ENCODE measurements around the gene PRKAG1. TPM values are rescaled to one million over a fixed set of nuclear protein-coding genes. Genes with fewer than 3 reads are reported as not detected.
A peak's percentile ranks its signal among the peaks of the same experiment; 100 is the strongest.

PRKAG1 gene
- total and polyA plus RNA-seq, 4 donors = 15.5 to 31.5 (median 20.9) TPM

GRCh38 chr12:49055092-49055491 lies 36.5 kb upstream of the PRKAG1 start:
- no peak overlapping the region for H3K9ac ChIP-seq (ENCODE audit: low read depth in 1 of 2, low read length in 2 of 2)
- TF ChIP-seq SP1 (IDR thresholded peaks at IDR 0.05) (peak; percentile 15), REST (IDR thresholded peaks at IDR 0.05) (no peak)
- H3K9me3 ChIP-seq (ENCODE audit: control insufficient read depth in 4 of 4, low read length in 3 of 4) = no peaks in the 10 kb centered on the region
- DNase-seq (ENCODE audit: low spot score) = no peak
- H3K4me1 ChIP-seq (ENCODE audit: control insufficient read depth in 4 of 4, insufficient read depth in 4 of 4, low read length in 3 of 4) = peaks cover 11 to 49% (median 41%) of the 10 kb centered on the region in 4 donors
- H3K27me3 ChIP-seq (ENCODE audit: control insufficient read depth in 4 of 4, insufficient read depth in 4 of 4, low read length in 3 of 4) = no peaks in the 10 kb centered on the region
- H3K27ac ChIP-seq (ENCODE audit: low read depth in 1 of 2, low read length in 2 of 2) = no peak overlapping the region
- no peak overlapping the region for H3K4me3 ChIP-seq (ENCODE audit: low read depth in 1 of 3, low read length in 3 of 3)
- WGBS = 35% methylated on average over 4 of the region's 4 CpGs
- H3K36me3 ChIP-seq (ENCODE audit: control insufficient read depth in 4 of 4, insufficient read depth in 3 of 4, low read depth in 1 of 4, low read length in 3 of 4) = peaks cover 23 to 45% (median 31%) of the 10 kb centered on the region in 4 donors

GRCh38 chr12:49054524-49054923 lies 35.9 kb upstream of the PRKAG1 start:
- no peak overlapping the region for H3K27ac ChIP-seq (ENCODE audit: low read depth in 1 of 2, low read length in 2 of 2)
- TF ChIP-seq CTCF (IDR thresholded peaks at IDR 0.05; ENCODE audit: low read depth, low read length, missing input control) (no peak), YY1 (IDR thresholded peaks at IDR 0.05) (no peak)
- no peak overlapping the region for H3K9ac ChIP-seq (ENCODE audit: low read depth in 1 of 2, low read length in 2 of 2)
- peaks cover 11 to 49% (median 41%) of the 10 kb centered on the region in 4 donors for H3K4me1 ChIP-seq (ENCODE audit: control insufficient read depth in 4 of 4, insufficient read depth in 4 of 4, low read length in 3 of 4)
- no peak overlapping the region for H3K4me3 ChIP-seq (ENCODE audit: low read depth in 1 of 3, low read length in 3 of 3)
- no peaks in the 10 kb centered on the region for H3K27me3 ChIP-seq (ENCODE audit: control insufficient read depth in 4 of 4, insufficient read depth in 4 of 4, low read length in 3 of 4)
- WGBS = 97% methylated on average over 10 of the region's 10 CpGs
- DNase-seq (ENCODE audit: low spot score) = no peak
- peaks cover 25 to 49% (median 36%) of the 10 kb centered on the region in 4 donors for H3K36me3 ChIP-seq (ENCODE audit: control insufficient read depth in 4 of 4, insufficient read depth in 3 of 4, low read depth in 1 of 4, low read length in 3 of 4)
- H3K9me3 ChIP-seq (ENCODE audit: control insufficient read depth in 4 of 4, low read length in 3 of 4) = no peaks in the 10 kb centered on the region

- DNase-seq (ENCODE audit: low spot score) = no peak
- H3K9me3 ChIP-seq (ENCODE audit: control insufficient read depth in 4 of 4, low read length in 3 of 4) = no peaks in the 10 kb centered on the region
- H3K4me3 ChIP-seq (ENCODE audit: low read depth in 1 of 3, low read length in 3 of 3) = no peak overlapping the region
- peaks cover 11 to 46% (median 41%) of the 10 kb centered on the region in 4 donors for H3K4me1 ChIP-seq (ENCODE audit: control insufficient read depth in 4 of 4, insufficient read depth in 4 of 4, low read length in 3 of 4)
- H3K9ac ChIP-seq (ENCODE audit: low read depth in 1 of 2, low read length in 2 of 2) = no peak overlapping the region
- WGBS = 95% methylated on average over 5 of the region's 5 CpGs
- peaks cover 25 to 53% (median 39%) of the 10 kb centered on the region in 4 donors for H3K36me3 ChIP-seq (ENCODE audit: control insufficient read depth in 4 of 4, insufficient read depth in 3 of 4, low read depth in 1 of 4, low read length in 3 of 4)
- H3K27ac ChIP-seq (ENCODE audit: low read depth in 1 of 2, low read length in 2 of 2) = no peak overlapping the region
- H3K27me3 ChIP-seq (ENCODE audit: control insufficient read depth in 4 of 4, insufficient read depth in 4 of 4, low read length in 3 of 4) = no peaks in the 10 kb centered on the region
- TF ChIP-seq FOXA2 (IDR thresholded peaks at IDR 0.05) (no peak), TAF1 (conservative IDR thresholded peaks at IDR 0.05) (no peak), YY1 (IDR thresholded peaks at IDR 0.05) (no peak), ZBTB33 (IDR thresholded peaks at IDR 0.05) (no peak), RAD21 (IDR thresholded peaks at IDR 0.05) (no peak), GABPA (IDR thresholded peaks at IDR 0.05 in 1 of 2, conservative IDR thresholded peaks at IDR 0.05 in 1 of 2) (no peak), HNF4A (conservative IDR thresholded peaks at IDR 0.05) (no peak), NR2F2 (IDR thresholded peaks at IDR 0.05) (no peak), EGR1 (IDR thresholded peaks at IDR 0.05; ENCODE audit: low read depth in 2 of 2) (no peak), JUND (IDR thresholded peaks at IDR 0.05) (no peak), FOXA1 (IDR thresholded peaks at IDR 0.05) (no peak), MAX (IDR thresholded peaks at IDR 0.05) (no peak), ATF3 (IDR thresholded peaks at IDR 0.05) (no peak), SP1 (IDR thresholded peaks at IDR 0.05) (no peak), CTCF (IDR thresholded peaks at IDR 0.05; ENCODE audit: low read depth, low read length, missing input control) (no peak), HNF4G (IDR thresholded peaks at IDR 0.05) (no peak)
These were observed 35.5 kb upstream of the PRKAG1 start for GRCh38 chr12:49054096-49054495.

All from liver (tissue), 9 donors.